Activated CD4-positive, alpha-beta memory T cell treated with anti-CD3 and anti-CD28 coated beads, Interleukin-2, amount 10 ng/mL, durations not matched to agents 7 days and 5 days (primary cell): ENCODE results near the gene ALK. TPM values are rescaled to one million over a fixed set of nuclear protein-coding genes. Genes with fewer than 3 reads are reported as not detected.

Experiments
- CTCF ChIA-PET: fragments of 350-600 bp; sonication (Branson Sonifier 250); formaldehyde crosslinking; loops from one replicate; lab custom pipeline; 2021; ENCODE audit warnings: antibody characterized with exemption, inconsistent platforms; lab: Charles Lee
- POLR2A ChIA-PET: fragments of 350-600 bp; sonication (Branson Sonifier 250); formaldehyde crosslinking; loops from one replicate; lab custom pipeline; 2021; ENCODE audit warnings: antibody characterized with exemption; lab: Charles Lee
- DNase-seq: peaks from one replicate; pipeline ENCODE4 v3.0.0-alpha.2; 2020
- H3K27ac Mint-ChIP-seq: one replicate; pipeline ENCODE4 v1.8.0; 2021; ENCODE audit warnings: mild to moderate bottlenecking, mixed read lengths
- H3K27me3 Mint-ChIP-seq: one replicate; pipeline ENCODE4 v1.8.0; 2021; ENCODE audit warnings: mixed read lengths
- H3K36me3 Mint-ChIP-seq: one replicate; pipeline ENCODE4 v1.8.0; 2021; ENCODE audit warnings: low read depth, mixed read lengths
- H3K4me1 Mint-ChIP-seq: one replicate; pipeline ENCODE4 v1.8.0; 2021; ENCODE audit warnings: mixed read lengths
- H3K4me3 Mint-ChIP-seq: one replicate; pipeline ENCODE4 v1.8.0; 2021; ENCODE audit warnings: mild to moderate bottlenecking, mixed read lengths
- H3K9me3 Mint-ChIP-seq: one replicate; pipeline ENCODE4 v1.8.0; 2021; ENCODE audit warnings: mixed read lengths
- total RNA-seq, 2 experiments: library from RNA; stranded (reverse); gene quantifications; one replicate each; pipeline ENCODE4 v1.2.3, GENCODE V29; 2021

The ALK gene
- total RNA-seq, 2 experiments from 2014 or later, result not detected

GRCh38 chr2:29509397-29509796 lies 412.0 kb downstream of the ALK start:
- no peaks in the 10 kb centered on the region for H3K4me1 Mint-ChIP-seq
- no peak for DNase-seq
- ChIA-PET CTCF (no interaction called here), POLR2A (no interaction called here)
- no peaks in the 10 kb centered on the region for H3K9me3 Mint-ChIP-seq
- no peaks in the 10 kb centered on the region for H3K36me3 Mint-ChIP-seq
- H3K27me3 Mint-ChIP-seq, result peaks cover 6% of the 10 kb centered on the region
- H3K4me3 Mint-ChIP-seq, result no peak overlapping the region
- H3K27ac Mint-ChIP-seq, result no peak overlapping the region

GRCh38 chr2:29504746-29505145 lies 416.6 kb downstream of the ALK start:
- Mint-ChIP-seq H3K4me1 (no peaks in the 10 kb centered on the region), H3K36me3 (no peaks in the 10 kb centered on the region), H3K9me3 (no peaks in the 10 kb centered on the region), H3K4me3 (no peak overlapping the region), H3K27ac (no peak overlapping the region), H3K27me3 (peaks cover 8% of the 10 kb centered on the region)
- DNase-seq, result no peak
- POLR2A ChIA-PET, result no interaction called here
- CTCF ChIA-PET, result no interaction called here

DNA sequence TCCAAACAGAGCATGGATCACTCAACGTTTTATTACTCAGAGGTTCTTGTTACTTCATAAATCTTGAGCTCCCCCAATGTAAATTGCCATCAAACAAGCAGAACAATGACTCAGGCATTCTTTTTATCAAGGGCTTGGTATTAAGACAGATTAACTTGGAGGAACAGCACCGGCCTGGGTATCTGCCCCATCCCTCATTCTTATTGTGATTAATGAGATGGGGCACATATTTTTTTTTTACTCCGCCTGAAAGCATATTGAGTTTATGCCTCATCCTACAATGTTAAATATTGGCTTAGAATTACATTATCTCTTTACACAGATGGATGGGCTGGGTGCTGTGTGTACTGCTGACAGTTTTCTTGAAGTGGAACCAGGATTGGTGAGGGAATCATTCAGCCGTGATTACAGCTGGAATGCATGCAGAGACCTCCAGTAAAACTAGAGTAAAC lies 418.9 kb downstream of the ALK start:
- peaks cover 8% of the 10 kb centered on the region for H3K27me3 Mint-ChIP-seq
- no peak overlapping the region for H3K4me3 Mint-ChIP-seq
- CTCF ChIA-PET, result no interaction called here
- H3K27ac Mint-ChIP-seq, result no peak overlapping the region
- H3K4me1 Mint-ChIP-seq, result no peaks in the 10 kb centered on the region
- POLR2A ChIA-PET, result no interaction called here
- no peak for DNase-seq
- H3K9me3 Mint-ChIP-seq, result no peaks in the 10 kb centered on the region
- H3K36me3 Mint-ChIP-seq, result no peaks in the 10 kb centered on the region

GRCh38 chr2:29497375-29497774 lies 424.0 kb downstream of the ALK start:
- POLR2A ChIA-PET, result no interaction called here

GRCh38 chr2:29496198-29496597 lies 425.2 kb downstream of the ALK start:
- Mint-ChIP-seq H3K9me3 (no peaks in the 10 kb centered on the region), H3K4me1 (peaks cover 4% of the 10 kb centered on the region), H3K4me3 (no peak overlapping the region), H3K27me3 (peaks cover 3% of the 10 kb centered on the region), H3K36me3 (no peaks in the 10 kb centered on the region), H3K27ac (no peak overlapping the region)
- ChIA-PET POLR2A (no interaction called here), CTCF (no interaction called here)
- no peak for DNase-seq

More at GRCh38 chr2:29497375-29497774, 424.0 kb downstream of the ALK start:
- Mint-ChIP-seq H3K36me3 (no peaks in the 10 kb centered on the region), H3K4me3 (no peak overlapping the region), H3K27ac (no peak overlapping the region), H3K4me1 (peaks cover 4% of the 10 kb centered on the region), H3K27me3 (peaks cover 3% of the 10 kb centered on the region), H3K9me3 (no peaks in the 10 kb centered on the region)
- no peak for DNase-seq
- CTCF ChIA-PET, result no interaction called here

DNA sequence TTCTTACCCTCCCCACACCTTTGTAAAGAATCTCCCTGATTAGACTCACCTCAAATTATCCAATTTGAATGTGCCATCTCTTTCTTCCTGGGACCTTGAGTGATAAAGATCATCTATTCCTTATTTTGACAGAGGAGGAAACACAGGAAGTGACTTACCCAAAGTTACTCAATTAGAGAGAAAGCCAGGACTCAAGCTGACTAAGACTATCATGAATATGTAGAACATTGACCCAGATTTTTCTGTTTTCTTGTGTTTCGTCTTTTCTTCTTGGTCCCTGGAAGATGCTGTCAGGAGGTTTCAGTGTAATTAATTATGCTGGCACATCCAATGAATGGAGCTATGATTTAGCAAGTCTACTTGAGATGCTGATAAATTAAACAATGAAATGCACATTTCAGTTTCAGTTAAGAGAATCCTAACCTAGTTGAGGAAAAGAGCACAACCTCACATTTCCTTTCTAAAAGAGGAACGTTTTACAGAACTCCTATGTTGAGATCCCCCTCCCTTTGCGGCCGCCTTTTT lies 425.8 kb downstream of the ALK start:
- Mint-ChIP-seq H3K27me3 (peaks cover 3% of the 10 kb centered on the region), H3K9me3 (no peaks in the 10 kb centered on the region), H3K4me1 (peaks cover 4% of the 10 kb centered on the region), H3K27ac (no peak overlapping the region), H3K4me3 (no peak overlapping the region), H3K36me3 (no peaks in the 10 kb centered on the region)
- ChIA-PET POLR2A (no interaction called here), CTCF (no interaction called here)
- DNase-seq, result no peak

- ChIA-PET POLR2A (no interaction called here), CTCF (no interaction called here)
- Mint-ChIP-seq H3K9me3 (no peaks in the 10 kb centered on the region), H3K4me1 (peaks cover 4% of the 10 kb centered on the region), H3K27me3 (peaks cover 3% of the 10 kb centered on the region), H3K4me3 (no peak overlapping the region), H3K36me3 (no peaks in the 10 kb centered on the region), H3K27ac (no peak overlapping the region)
- DNase-seq, result no peak
Observed at GRCh38 chr2:29495068-29495467, 426.3 kb downstream of the ALK start.

- H3K36me3 Mint-ChIP-seq, result no peaks in the 10 kb centered on the region
- peaks cover 3% of the 10 kb centered on the region for H3K27me3 Mint-ChIP-seq
- peaks cover 4% of the 10 kb centered on the region for H3K4me1 Mint-ChIP-seq
- DNase-seq, result no peak
- H3K9me3 Mint-ChIP-seq, result no peaks in the 10 kb centered on the region
- ChIA-PET POLR2A (no interaction called here), CTCF (no interaction called here)
- no peak overlapping the region for H3K4me3 Mint-ChIP-seq
- H3K27ac Mint-ChIP-seq, result no peak overlapping the region
Observed at GRCh38 chr2:29492701-29493100, 428.7 kb downstream of the ALK start.

DNA sequence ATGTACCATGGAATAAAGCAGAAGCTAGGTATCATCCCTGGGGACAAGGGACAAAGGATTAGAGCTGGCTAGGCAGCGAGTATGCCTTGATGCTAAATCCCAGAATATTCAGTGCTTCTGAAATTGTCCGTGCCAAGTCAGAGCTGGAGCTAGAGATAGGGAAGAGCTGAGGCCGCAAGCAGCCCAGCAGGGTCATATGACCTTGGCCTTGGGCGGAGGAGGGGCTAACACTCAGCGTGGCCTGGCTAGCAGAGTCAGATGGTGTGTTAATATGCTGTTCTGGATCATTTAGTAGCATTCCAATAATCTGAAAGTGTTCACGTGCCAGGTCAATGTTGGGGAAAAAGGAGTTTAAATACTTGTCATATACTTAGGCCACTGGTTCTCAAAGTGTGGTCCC lies 431.3 kb downstream of the ALK start:
- CTCF ChIA-PET, result no interaction called here
- no peak overlapping the region for H3K4me3 Mint-ChIP-seq
- H3K27ac Mint-ChIP-seq, result no peak overlapping the region
- H3K4me1 Mint-ChIP-seq, result no peaks in the 10 kb centered on the region
- POLR2A ChIA-PET, result no interaction called here
- H3K27me3 Mint-ChIP-seq, result peaks cover 12% of the 10 kb centered on the region
- no peak for DNase-seq
- no peaks in the 10 kb centered on the region for H3K36me3 Mint-ChIP-seq
- H3K9me3 Mint-ChIP-seq, result no peaks in the 10 kb centered on the region

- Mint-ChIP-seq H3K27me3 (peaks cover 14% of the 10 kb centered on the region), H3K4me3 (no peak overlapping the region)
Observed at GRCh38 chr2:29489568-29489967, 431.8 kb downstream of the ALK start.

GRCh38 chr2:29487967-29488555 lies 433.3 kb downstream of the ALK start:
- no peak for DNase-seq
- Mint-ChIP-seq H3K4me3 (no peak overlapping the region), H3K36me3 (no peaks in the 10 kb centered on the region), H3K27me3 (peaks cover 16% of the 10 kb centered on the region), H3K9me3 (no peaks in the 10 kb centered on the region), H3K4me1 (no peaks in the 10 kb centered on the region), H3K27ac (no peak overlapping the region)
- ChIA-PET CTCF (interaction anchor here (0.6 kb wide), 1 partner anchor 59 kb away, joined by 3 read pairs; no protein-coding TSS in a partner anchor), POLR2A (no interaction called here)

More at GRCh38 chr2:29489568-29489967, 431.8 kb downstream of the ALK start:
- no peak for DNase-seq
- no peak overlapping the region for H3K27ac Mint-ChIP-seq
- ChIA-PET CTCF (no interaction called here), POLR2A (no interaction called here)
- H3K9me3 Mint-ChIP-seq, result no peaks in the 10 kb centered on the region
- no peaks in the 10 kb centered on the region for H3K4me1 Mint-ChIP-seq
- H3K36me3 Mint-ChIP-seq, result no peaks in the 10 kb centered on the region

DNA sequence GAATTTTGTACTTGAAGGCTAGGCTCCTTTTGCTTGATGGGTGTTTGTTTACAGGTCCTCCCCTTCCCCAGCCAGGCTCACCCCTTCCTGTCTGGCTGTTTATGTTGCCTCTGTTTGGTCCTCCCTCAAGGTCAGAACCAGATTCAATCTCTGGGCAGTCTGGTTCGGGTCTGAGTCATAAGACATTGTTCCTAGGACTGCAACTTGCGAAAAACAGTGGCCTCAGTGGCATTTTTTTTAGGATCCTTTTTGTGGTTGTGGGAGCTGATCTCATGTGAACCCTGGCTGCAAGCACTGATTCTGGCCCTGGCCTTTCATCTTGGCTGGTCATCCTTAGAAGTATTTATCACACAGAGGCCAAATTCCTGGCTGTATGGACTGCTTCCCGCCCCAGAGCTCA lies 435.8 kb downstream of the ALK start:
- Mint-ChIP-seq H3K9me3 (no peaks in the 10 kb centered on the region), H3K36me3 (no peaks in the 10 kb centered on the region), H3K27ac (no peak overlapping the region), H3K4me1 (no peaks in the 10 kb centered on the region), H3K27me3 (peaks cover 20% of the 10 kb centered on the region), H3K4me3 (no peak overlapping the region)
- ChIA-PET POLR2A (no interaction called here), CTCF (interaction anchor here (0.8 kb wide), 1 partner anchor 177 kb away, joined by 3 read pairs; no protein-coding TSS in a partner anchor)
- no peak for DNase-seq

GRCh38 chr2:29485117-29485516 lies 436.3 kb downstream of the ALK start:
- ChIA-PET CTCF (no interaction called here), POLR2A (no interaction called here)
- H3K27ac Mint-ChIP-seq, result no peak overlapping the region
- H3K4me3 Mint-ChIP-seq, result no peak overlapping the region
- no peaks in the 10 kb centered on the region for H3K9me3 Mint-ChIP-seq
- H3K36me3 Mint-ChIP-seq, result no peaks in the 10 kb centered on the region
- no peaks in the 10 kb centered on the region for H3K4me1 Mint-ChIP-seq
- H3K27me3 Mint-ChIP-seq, result peaks cover 23% of the 10 kb centered on the region
- DNase-seq, result no peak

GRCh38 chr2:29482867-29483266 lies 438.5 kb downstream of the ALK start:
- no peak for DNase-seq
- Mint-ChIP-seq H3K9me3 (no peaks in the 10 kb centered on the region), H3K4me1 (no peaks in the 10 kb centered on the region), H3K36me3 (no peaks in the 10 kb centered on the region), H3K4me3 (no peak overlapping the region), H3K27ac (no peak overlapping the region), H3K27me3 (peaks cover 25% of the 10 kb centered on the region)
- CTCF ChIA-PET, result no interaction called here
- POLR2A ChIA-PET, result no interaction called here
